Epithelial cell of esophagus (primary cell): ENCODE results near the gene SERPINE3.
A peak's percentile ranks its signal among the peaks of the same experiment; 100 is the strongest.

Experiments used
- DNase-seq: peaks from one replicate; pipeline ENCODE4 v3.0.0; 2010; ENCODE audit warnings: low read depth
- H3K4me3 ChIP-seq: 2 replicates; pipeline ENCODE4 v1.5.1; 2011; ENCODE audit warnings: mild to moderate bottlenecking, low read length, control low read depth
- CTCF ChIP-seq: IDR thresholded peaks from 2 replicates; pipeline ENCODE4 v1.5.1; 2011; ENCODE audit warnings: low read depth, mild to moderate bottlenecking, low read length, control low read depth, inconsistent platforms; ENCODE audit not compliant: insufficient read depth; ENCODE audit errors: missing control alignments

Gene SERPINE3

GRCh38 chr13:51339354-51339753 lies at the start of gene SERPINE3:
Gene SERPINE3, plus strand, starts transcription at chr13:51339691. Its CDS starts 1,401 bp downstream, at chr13:51341092.
- no peak for DNase-seq

GRCh38 chr13:51291341-51291740 lies 48.1 kb upstream of the SERPINE3 start:
- TF ChIP-seq CTCF = no peak
- H3K4me3 ChIP-seq = no peak overlapping the region
- DNase-seq = peak; percentile 9

More at GRCh38 chr13:51339354-51339753, at the start of gene SERPINE3:
- H3K4me3 ChIP-seq = no peak within 1 kb of the TSS
- no peak for TF ChIP-seq CTCF

- H3K4me3 ChIP-seq = no peak overlapping the region
- TF ChIP-seq CTCF = no peak
- DNase-seq = no peak
Measured at GRCh38 chr13:51292000-51292565, 47.4 kb upstream of the SERPINE3 start.

GRCh38 chr13:51297556-51297955 lies 41.9 kb upstream of the SERPINE3 start:
- peak; percentile 18 for TF ChIP-seq CTCF
- no peak for DNase-seq
- H3K4me3 ChIP-seq = no peak overlapping the region

GRCh38 chr13:51298812-51299211 lies 40.7 kb upstream of the SERPINE3 start:
- H3K4me3 ChIP-seq = no peak overlapping the region
- TF ChIP-seq CTCF = no peak
- no peak for DNase-seq

- DNase-seq = no peak
- no peak overlapping the region for H3K4me3 ChIP-seq
Measured at GRCh38 chr13:51303063-51303552, 36.4 kb upstream of the SERPINE3 start.

More at GRCh38 chr13:51303063-51303552, 36.4 kb upstream of the SERPINE3 start:
- TF ChIP-seq CTCF = no peak
